IPS-18c (cell line): ENCODE results near the gene ATG4A.

Experiments
- H3K4me3 ChIP-seq: 2 replicates; pipeline ENCODE4 v1.7.0; 2013; ENCODE audit warnings: low read depth, mild to moderate bottlenecking, low read length, moderate library complexity; ENCODE audit not compliant: insufficient read depth
- H3K9me3 ChIP-seq: one replicate; pipeline ENCODE4 v1.6.1; 2013; ENCODE audit warnings: mild to moderate bottlenecking, low read length, moderate library complexity; ENCODE audit not compliant: control insufficient read depth, insufficient read depth

ATG4A gene

GRCh38 chrX:108199691-108200090 lies 108.1 kb downstream of the ATG4A start:
- Histone ChIP-seq H3K4me3 (no peak overlapping the region), H3K9me3 (no peaks in the 10 kb centered on the region)

DNA sequence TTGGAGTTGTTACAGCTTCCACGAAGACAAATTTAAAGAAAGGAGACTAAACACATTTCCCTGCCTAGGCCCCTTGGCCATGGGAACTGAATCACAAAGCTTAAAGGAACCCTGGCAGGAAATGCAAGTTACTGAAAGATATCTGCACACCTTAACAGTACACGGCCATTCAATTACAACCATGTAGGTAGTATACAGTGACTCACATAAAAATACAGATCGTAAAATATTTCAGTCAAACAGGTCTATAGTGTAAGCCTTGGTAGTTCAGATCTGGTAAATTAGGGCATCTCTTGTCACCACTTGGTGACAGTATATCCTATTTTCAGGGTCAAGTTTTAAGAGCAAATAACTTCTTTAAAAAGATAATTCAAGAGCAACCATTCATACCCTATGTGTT lies 112.0 kb downstream of the ATG4A start:
- H3K9me3 ChIP-seq = no peaks in the 10 kb centered on the region
- H3K4me3 ChIP-seq = no peak overlapping the region
